Measurements from ENCODE around the gene SAT1.

SAT1 gene

GRCh38 chrX:23782863-23783588 is at the start of gene SAT1:
TSS of gene SAT1 (plus strand) at chrX:23783173. CDS start at chrX:23783352, 179 bp downstream.
- TF ChIP-seq GATA2 (IDR thresholded peaks at IDR 0.05; ENCODE audit: low read depth, low read length) (no peak), GATA3 (IDR thresholded peaks at IDR 0.05; ENCODE audit: low read depth, low read length) (no peak)

- TF ChIP-seq GATA2 (IDR thresholded peaks at IDR 0.05; ENCODE audit: low read depth, low read length) (no peak), GATA3 (IDR thresholded peaks at IDR 0.05; ENCODE audit: low read depth, low read length) (no peak)
Measured at GRCh38 chrX:23736030-23736429, 46.9 kb upstream of the SAT1 start.

DNA sequence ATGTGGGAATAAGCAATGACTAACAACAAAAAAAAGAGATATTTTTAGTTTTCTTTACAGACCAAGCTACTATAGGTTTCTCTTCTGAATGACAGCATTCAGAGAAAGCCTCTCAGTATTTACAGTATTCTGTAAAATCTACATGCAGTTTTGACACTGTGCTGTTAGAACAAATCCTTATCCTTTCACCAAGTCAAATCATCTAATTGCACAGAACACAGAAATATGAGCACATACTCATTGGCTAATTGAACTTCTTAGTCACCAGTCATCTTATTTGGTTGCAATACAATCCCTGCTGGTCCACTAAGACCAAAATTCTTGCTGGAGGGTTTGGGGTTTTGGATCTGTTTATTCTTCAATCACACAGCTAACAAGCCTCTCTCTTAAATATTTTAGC is 45.6 kb upstream of the SAT1 start:
- TF ChIP-seq GATA3 (IDR thresholded peaks at IDR 0.05; ENCODE audit: low read depth, low read length) (no peak), GATA2 (IDR thresholded peaks at IDR 0.05; ENCODE audit: low read depth, low read length) (no peak)

- TF ChIP-seq GATA3 (IDR thresholded peaks at IDR 0.05; ENCODE audit: low read depth, low read length) (no peak), GATA2 (IDR thresholded peaks at IDR 0.05; ENCODE audit: low read depth, low read length) (no peak)
Measured at GRCh38 chrX:23742174-23742696, 40.7 kb upstream of the SAT1 start.

DNA sequence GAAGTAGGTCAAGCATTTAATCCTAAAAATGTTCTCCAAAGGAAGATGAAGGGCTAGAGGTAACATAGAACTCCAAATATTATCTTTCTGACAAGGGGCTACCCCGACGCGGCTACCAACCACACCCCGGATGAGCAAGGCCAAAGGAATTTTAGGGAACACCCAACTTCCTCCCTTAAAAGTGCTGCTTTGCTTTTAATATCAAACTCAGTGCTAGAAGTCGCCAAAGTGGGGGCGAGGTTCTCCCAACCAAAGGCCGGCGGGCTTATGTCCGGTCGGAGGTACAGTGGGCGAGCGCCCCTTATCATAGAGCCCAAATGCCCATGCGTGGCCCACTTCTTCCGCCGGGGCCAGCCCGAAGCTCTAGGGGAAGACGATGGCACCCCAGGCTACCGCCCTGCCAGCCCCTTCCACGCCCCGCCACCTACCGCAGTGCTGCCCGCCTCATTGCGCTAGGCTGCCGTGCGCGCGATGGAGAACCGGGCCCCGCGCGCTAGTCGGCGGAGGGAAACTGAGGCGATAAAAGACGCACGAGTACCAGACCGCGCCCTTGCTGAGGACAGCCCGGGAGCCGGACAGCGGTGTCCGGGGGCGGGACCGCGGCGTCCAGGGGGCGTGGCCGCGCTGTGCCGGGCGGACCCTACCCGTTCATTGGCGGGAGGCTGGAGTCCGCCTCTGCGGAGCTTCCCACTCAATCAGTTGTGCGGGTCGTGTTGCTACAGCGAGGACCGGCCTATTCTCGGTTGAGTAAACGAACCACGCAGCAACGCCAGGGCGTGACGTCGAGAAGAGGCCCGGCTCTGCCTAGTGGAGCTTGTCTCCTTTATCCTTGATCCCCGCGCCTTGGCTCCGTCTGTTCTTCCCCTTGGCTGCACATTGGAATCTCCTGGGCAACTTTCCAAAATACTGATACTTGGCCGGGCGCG is 40.0 kb upstream of the SAT1 start, which contains the start of gene ACOT9:
ACOT9 (minus strand) TSS at position 580 of the 926 bp plus-strand sequence; CDS start at position 448, 132 bp downstream.
- no peak for TF ChIP-seq GATA3 (IDR thresholded peaks at IDR 0.05; ENCODE audit: low read depth, low read length)

DNA sequence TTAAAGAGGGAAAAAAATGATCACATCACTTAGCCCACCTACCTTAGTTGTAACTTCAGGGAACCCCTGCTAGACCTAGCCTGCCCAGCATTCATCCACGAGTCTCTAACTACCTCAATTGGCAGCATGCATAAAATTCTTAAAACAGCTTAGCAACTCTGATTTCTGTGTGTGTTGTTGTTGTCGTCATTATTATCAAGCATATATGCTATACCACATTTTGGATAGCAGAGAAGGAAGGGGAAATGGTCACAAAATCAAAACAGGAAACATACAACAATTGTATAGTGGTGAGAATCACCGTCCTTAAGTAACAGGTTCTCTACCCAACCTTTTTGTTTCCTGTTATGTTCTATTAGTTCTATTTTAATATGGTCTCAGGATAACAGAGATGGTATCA is 37.2 kb upstream of the SAT1 start:
- TF ChIP-seq GATA3 (IDR thresholded peaks at IDR 0.05; ENCODE audit: low read depth, low read length): no peak
- no peak for TF ChIP-seq GATA2 (IDR thresholded peaks at IDR 0.05; ENCODE audit: low read depth, low read length)

- TF ChIP-seq GATA2 (IDR thresholded peaks at IDR 0.05; ENCODE audit: low read depth, low read length): no peak
Measured at GRCh38 chrX:23749129-23749528, 33.8 kb upstream of the SAT1 start.

DNA sequence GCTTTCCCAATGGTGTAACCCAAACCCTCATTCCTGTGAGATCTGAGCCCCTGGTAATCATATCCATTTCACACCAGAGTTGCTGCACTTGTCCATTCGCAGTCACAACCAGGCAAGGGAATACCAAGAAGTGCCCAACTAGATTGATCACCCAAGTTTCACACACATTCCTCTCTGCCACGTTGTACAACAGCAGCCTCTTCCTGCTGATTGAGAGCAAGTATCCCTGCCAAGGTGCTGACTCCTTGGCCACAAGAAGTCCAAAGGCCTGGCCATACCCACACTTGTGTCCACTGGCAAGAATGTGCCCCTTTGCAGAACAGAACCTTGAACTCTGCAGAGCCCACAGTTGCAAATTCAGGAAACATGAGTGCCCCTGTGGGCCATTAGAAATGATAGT is 33.4 kb upstream of the SAT1 start:
- TF ChIP-seq GATA2 (IDR thresholded peaks at IDR 0.05; ENCODE audit: low read depth, low read length): no peak
- no peak for TF ChIP-seq GATA3 (IDR thresholded peaks at IDR 0.05; ENCODE audit: low read depth, low read length)

DNA sequence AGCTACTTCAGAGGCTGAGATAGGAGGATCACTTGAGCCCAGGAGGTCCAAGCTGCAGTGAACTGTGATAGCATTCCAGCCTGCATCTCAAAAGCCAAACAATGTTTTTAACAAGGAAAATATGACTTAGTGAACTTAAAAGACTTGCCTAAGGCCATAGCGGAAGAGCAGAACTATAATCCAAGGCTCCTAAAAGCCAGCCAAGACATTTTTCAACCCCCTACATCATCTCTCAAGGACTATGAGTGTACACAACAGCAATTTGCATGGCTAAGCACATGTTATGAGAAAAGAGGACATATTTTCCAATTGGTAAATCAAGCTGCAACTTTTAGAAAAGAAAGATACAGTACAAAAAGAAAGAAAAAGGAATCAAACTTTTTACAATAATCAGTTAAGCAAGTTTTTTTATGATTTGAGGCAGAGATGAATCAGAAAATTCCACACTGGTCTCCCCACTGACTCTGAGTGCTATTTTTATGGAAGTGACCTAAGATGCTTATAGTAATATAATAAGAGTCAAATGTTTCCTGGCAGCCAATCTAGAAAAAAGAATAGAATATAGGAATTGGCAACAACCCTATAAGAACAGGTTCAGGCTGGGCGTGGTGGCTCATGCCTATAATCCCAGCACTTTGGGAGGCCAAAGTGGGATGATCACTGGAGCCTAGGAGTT is 30.1 kb upstream of the SAT1 start:
- no peak for TF ChIP-seq GATA2 (IDR thresholded peaks at IDR 0.05; ENCODE audit: low read depth, low read length)
- no peak for TF ChIP-seq GATA3 (IDR thresholded peaks at IDR 0.05; ENCODE audit: low read depth, low read length)

- TF ChIP-seq GATA3 (IDR thresholded peaks at IDR 0.05; ENCODE audit: low read depth, low read length) (no peak), GATA2 (IDR thresholded peaks at IDR 0.05; ENCODE audit: low read depth, low read length) (no peak)
Measured at GRCh38 chrX:23754664-23755063, 28.3 kb upstream of the SAT1 start.

- TF ChIP-seq GATA3 (IDR thresholded peaks at IDR 0.05; ENCODE audit: low read depth, low read length): no peak
- no peak for TF ChIP-seq GATA2 (IDR thresholded peaks at IDR 0.05; ENCODE audit: low read depth, low read length)
Measured at GRCh38 chrX:23756165-23756564, 26.8 kb upstream of the SAT1 start.

GRCh38 chrX:23759821-23760220 is 23.2 kb upstream of the SAT1 start:
- no peak for TF ChIP-seq GATA2 (IDR thresholded peaks at IDR 0.05; ENCODE audit: low read depth, low read length)
- no peak for TF ChIP-seq GATA3 (IDR thresholded peaks at IDR 0.05; ENCODE audit: low read depth, low read length)

DNA sequence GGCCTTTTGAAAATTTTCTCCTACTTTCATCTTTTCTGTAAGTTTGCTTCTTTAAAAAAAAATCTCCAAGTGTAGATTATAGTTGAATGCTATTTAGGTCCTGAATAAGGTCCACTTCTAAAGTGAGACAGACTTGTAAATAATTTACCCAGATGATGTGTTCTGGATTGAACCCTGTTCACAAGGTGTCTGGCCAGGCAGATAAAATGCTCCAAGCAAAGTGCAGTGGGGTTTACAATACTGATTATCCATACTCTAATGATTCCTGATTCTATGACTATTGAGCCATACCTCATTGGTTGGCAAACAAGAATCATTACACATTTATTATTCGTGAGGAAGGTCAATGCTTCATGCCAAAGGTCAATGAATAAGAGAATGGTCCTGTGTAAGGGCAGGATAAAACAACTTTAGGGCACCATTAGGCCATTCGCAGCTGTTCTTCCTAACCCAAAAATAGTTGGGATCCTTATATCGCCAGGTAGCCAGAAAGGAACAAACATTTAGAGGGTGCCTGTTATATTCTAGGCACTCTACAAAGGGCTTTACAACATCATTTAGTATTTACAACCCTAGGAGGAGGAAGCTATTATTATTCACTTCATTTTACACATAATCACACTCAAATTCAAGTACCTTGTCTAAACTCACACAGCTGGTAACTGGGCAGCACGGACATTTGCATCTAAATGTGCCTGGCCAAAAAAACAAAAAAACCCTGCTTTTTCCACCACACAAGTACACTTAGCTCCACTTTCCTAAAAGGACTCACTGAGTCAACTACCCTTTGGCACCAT is 18.6 kb upstream of the SAT1 start:
- TF ChIP-seq GATA3 (IDR thresholded peaks at IDR 0.05; ENCODE audit: low read depth, low read length) (no peak), GATA2 (IDR thresholded peaks at IDR 0.05; ENCODE audit: low read depth, low read length) (no peak)
